Measurements from ENCODE around the gene GNB1L.

DNA sequence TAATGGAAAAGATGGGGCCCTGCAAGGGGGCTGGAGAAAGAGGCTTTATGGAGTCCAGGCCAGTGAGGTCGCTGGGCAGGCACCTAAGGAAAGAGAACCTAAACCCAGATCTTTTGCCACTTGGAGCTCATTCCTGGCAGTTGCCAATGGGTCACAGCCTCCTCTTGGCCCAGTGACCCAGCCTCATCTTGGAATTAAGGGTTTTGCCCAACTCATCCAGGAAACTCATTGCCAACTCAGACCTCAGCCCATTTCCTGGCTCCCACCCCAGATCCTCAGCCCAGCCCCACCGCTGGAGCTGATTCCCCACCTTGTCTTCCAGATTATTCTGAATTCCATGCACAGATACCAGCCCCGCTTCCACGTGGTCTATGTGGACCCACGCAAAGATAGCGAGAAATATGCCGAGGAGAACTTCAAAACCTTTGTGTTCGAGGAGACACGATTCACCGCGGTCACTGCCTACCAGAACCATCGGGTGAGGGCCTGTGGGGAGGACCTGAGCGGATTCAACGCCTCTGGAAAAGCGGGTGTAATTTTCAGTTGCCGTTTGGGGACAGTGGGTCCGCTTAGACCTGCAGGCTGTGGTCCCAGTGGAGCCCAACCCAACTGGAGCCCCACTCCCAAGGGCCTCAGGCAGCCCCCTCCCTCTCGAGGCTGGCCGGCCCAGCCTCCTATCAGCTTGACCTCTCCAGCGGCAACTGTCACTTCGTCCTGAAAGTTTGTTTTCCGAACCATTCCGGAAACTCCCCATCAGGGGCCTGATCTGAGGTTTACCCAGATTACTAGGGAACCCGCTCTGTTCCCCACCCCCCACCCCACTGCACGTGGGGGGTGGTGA, 89.8 kb downstream of the GNB1L start:
- TF ChIP-seq, protein P1, sequence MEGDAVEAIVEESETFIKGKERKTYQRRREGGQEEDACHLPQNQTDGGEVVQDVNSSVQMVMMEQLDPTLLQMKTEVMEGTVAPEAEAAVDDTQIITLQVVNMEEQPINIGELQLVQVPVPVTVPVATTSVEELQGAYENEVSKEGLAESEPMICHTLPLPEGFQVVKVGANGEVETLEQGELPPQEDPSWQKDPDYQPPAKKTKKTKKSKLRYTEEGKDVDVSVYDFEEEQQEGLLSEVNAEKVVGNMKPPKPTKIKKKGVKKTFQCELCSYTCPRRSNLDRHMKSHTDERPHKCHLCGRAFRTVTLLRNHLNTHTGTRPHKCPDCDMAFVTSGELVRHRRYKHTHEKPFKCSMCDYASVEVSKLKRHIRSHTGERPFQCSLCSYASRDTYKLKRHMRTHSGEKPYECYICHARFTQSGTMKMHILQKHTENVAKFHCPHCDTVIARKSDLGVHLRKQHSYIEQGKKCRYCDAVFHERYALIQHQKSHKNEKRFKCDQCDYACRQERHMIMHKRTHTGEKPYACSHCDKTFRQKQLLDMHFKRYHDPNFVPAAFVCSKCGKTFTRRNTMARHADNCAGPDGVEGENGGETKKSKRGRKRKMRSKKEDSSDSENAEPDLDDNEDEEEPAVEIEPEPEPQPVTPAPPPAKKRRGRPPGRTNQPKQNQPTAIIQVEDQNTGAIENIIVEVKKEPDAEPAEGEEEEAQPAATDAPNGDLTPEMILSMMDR (IDR thresholded peaks at IDR 0.05), result no peak
- TF ChIP-seq EZH2 (IDR thresholded peaks at IDR 0.05), result peak; percentile 93

Data from neural progenitor cell (in vitro differentiated cells).